A204.1 (cell line): ENCODE data around the gene PRDX2.
"Not testable (repeated sequence)": the region's sequence is repeated elsewhere in the genome, so short reads cannot be mapped to it uniquely, and the experiment has no call there.

Experiments
- FAIRE-seq: peaks from 2 replicates; lab custom pipeline; 2012; peaks lifted over from hg19 to GRCh38; lab: Jason Lieb, UNC

PRDX2 gene

GRCh38 chr19:12801466-12802266 is at the start of gene PRDX2, which contains the start of gene THSD8:
Gene PRDX2, minus strand, starts transcription at chr19:12801800. Its CDS starts 539 bp downstream, at chr19:12801261.
Gene THSD8, plus strand, starts transcription at chr19:12802069. Its CDS starts 3 bp downstream, at chr19:12802072.
- no peak for FAIRE-seq

GRCh38 chr19:12847159-12848139 is 45.8 kb upstream of the PRDX2 start:
- FAIRE-seq: no peak

- not testable (repeated sequence) for FAIRE-seq
Measured at GRCh38 chr19:12846613-12847012, 45.0 kb upstream of the PRDX2 start.

GRCh38 chr19:12843999-12844732 is 42.6 kb upstream of the PRDX2 start:
- FAIRE-seq: no peak

GRCh38 chr19:12843328-12843727 is 41.7 kb upstream of the PRDX2 start:
- no peak for FAIRE-seq

GRCh38 chr19:12842511-12842910 is 40.9 kb upstream of the PRDX2 start:
- no peak for FAIRE-seq

GRCh38 chr19:12841094-12841493 is 39.5 kb upstream of the PRDX2 start:
- no peak for FAIRE-seq

- no peak for FAIRE-seq
Measured at GRCh38 chr19:12840091-12841079, 38.8 kb upstream of the PRDX2 start.

- FAIRE-seq: no peak
Measured at GRCh38 chr19:12838886-12839756, 37.5 kb upstream of the PRDX2 start.

- FAIRE-seq: no peak
Measured at GRCh38 chr19:12838182-12838885, 36.7 kb upstream of the PRDX2 start, which contains the start of gene MAST1. Gene MAST1, plus strand, starts transcription at chr19:12838515. Its CDS starts 58 bp downstream, at chr19:12838573.

GRCh38 chr19:12837225-12837624 is 35.6 kb upstream of the PRDX2 start:
- FAIRE-seq: no peak

GRCh38 chr19:12836529-12836863 is 34.9 kb upstream of the PRDX2 start:
- no peak for FAIRE-seq

- no peak for FAIRE-seq
Measured at GRCh38 chr19:12834976-12835757, 33.6 kb upstream of the PRDX2 start.

- FAIRE-seq: no peak
Measured at GRCh38 chr19:12834566-12834943, 33.0 kb upstream of the PRDX2 start, which contains the start of gene RTBDN. Gene RTBDN, minus strand, starts transcription at chr19:12834579. Its CDS starts 4,600 bp downstream, at chr19:12829979.

GRCh38 chr19:12833738-12834565 is 32.4 kb upstream of the PRDX2 start:
- FAIRE-seq: no peak

GRCh38 chr19:12833418-12833737 is 31.8 kb upstream of the PRDX2 start:
- FAIRE-seq: no peak

- FAIRE-seq: no peak
Measured at GRCh38 chr19:12828494-12828893, 26.9 kb upstream of the PRDX2 start.
